ENCODE results near the gene PLA2G6. TPM values are rescaled to one million over a fixed set of nuclear protein-coding genes. Genes with fewer than 3 reads are reported as not detected.
A peak's percentile ranks its signal among the peaks of the same experiment; 100 is the strongest.

PLA2G6 gene
- total RNA-seq, 1 donor from 2014 or later: 35.8 TPM

DNA sequence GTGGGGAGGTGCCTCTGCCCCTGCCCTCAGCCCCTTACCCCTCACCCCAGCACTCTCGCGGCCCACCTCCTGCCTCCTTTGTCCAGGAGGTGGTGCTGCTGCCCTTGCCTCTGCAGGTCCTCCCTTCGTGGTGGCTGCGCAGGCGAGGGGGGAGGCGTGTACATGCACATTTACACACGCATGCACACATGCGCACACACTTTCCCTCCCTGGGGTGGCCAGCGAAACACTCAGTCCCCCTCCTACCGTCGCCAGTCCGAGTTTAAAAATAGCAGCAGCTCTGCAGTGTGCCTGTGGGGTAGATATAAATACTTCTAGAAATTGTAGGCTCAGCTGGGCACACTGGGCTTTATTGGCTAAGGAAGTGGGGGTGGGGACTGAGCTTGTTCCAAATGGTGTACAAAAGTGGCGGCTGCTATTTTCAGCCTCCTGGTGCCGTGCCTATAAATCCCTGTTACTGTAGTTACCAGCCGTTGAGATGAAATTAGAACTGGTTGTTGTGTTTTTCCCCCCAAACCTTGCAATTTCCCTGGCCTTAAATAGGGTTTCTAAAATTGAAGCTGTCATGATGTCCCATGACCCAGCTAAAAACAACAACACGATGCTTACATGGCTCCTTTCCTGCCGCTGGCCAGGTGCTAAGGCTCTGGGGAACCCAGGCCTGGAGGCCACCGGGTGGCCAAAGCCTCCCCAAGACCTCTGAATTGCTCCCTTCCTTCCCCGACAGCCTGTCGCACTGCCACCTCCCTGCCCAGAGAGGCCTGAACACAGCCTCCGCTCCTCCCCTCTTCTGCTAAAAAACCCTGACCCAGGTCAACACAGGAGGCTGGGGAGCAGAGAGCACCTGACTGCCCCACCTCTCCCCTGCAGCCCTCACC is 112.0 kb downstream of the PLA2G6 start:
- H3K27me3 ChIP-seq: no peaks in the 10 kb centered on the region
- peaks cover 0 to 50% of the 10 kb centered on the region in 2 donors for H3K36me3 ChIP-seq
- DNase-seq (ENCODE audit: extremely low spot score in 2 of 2): no peak
- H3K4me1 ChIP-seq: peaks cover 9% of the 10 kb centered on the region
- TF ChIP-seq POLR2AphosphoS5 (IDR thresholded peaks at IDR 0.05; ENCODE audit: insufficient read depth in 1 of 2, low read depth in 1 of 2): peak; percentile 56 to 67
- TF ChIP-seq POLR2A (IDR thresholded peaks at IDR 0.05): no peak
- TF ChIP-seq, protein P1, sequence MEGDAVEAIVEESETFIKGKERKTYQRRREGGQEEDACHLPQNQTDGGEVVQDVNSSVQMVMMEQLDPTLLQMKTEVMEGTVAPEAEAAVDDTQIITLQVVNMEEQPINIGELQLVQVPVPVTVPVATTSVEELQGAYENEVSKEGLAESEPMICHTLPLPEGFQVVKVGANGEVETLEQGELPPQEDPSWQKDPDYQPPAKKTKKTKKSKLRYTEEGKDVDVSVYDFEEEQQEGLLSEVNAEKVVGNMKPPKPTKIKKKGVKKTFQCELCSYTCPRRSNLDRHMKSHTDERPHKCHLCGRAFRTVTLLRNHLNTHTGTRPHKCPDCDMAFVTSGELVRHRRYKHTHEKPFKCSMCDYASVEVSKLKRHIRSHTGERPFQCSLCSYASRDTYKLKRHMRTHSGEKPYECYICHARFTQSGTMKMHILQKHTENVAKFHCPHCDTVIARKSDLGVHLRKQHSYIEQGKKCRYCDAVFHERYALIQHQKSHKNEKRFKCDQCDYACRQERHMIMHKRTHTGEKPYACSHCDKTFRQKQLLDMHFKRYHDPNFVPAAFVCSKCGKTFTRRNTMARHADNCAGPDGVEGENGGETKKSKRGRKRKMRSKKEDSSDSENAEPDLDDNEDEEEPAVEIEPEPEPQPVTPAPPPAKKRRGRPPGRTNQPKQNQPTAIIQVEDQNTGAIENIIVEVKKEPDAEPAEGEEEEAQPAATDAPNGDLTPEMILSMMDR (IDR thresholded peaks at IDR 0.05): peak in 1 of 3 experiments; percentile 12
- no peak overlapping the region for H3K4me3 ChIP-seq
- intact Hi-C loops (cut with DNase I): loop anchor here (10.0 kb wide), 1 partner anchor 115 kb away; the partner anchor contains the start of gene PLA2G6
- peak overlapping the region; percentile 85 for H3K27ac ChIP-seq
- H3K9me3 ChIP-seq: no peaks in the 10 kb centered on the region

DNA sequence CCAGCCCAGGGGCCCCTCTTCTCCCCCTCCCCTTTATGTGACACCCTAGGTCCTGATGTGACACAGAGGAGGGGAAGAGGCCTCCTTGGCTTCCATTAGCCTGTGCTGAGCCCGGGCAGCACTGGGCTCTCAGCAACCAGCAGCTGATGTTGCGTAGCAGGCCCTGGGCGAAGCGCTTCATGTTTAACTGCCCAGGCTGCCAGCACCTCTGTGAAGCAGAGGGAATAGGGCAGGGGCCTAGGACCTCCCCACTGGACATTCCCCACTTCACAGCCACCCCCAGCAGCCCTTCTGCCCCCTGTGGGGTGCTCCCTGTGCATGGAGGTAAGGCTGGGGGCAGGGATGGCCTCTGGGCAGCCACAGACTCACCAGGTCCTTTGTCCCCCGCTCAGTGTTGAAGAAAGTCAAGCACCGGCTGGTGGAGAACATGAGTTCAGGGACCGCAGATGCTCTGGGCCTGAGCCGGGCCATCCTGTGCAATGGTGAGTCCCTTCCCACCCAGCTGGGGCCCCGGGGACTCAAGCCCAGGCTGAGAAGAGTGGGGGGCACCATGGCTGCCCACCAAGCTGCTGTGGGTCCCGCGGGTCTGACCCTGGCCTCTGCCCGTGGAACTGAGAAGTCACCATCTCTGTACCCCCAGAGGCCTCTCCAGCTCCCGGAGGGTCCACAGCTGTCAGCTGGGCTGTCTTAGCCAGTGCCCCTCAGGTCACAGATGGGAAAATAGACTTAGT is 112.8 kb downstream of the PLA2G6 start:
- intact Hi-C loops (cut with DNase I): loop anchor here (10.0 kb wide), 1 partner anchor 116 kb away; the partner anchor contains the start of gene PLA2G6
- TF ChIP-seq POLR2A (IDR thresholded peaks at IDR 0.05): no peak
- TF ChIP-seq, protein P1 (IDR thresholded peaks at IDR 0.05): peak in 1 of 3 experiments; percentile 25
- no peak for TF ChIP-seq POLR2AphosphoS5 (IDR thresholded peaks at IDR 0.05; ENCODE audit: insufficient read depth in 1 of 2, low read depth in 1 of 2)
- peaks cover 9% of the 10 kb centered on the region for H3K4me1 ChIP-seq
- no peaks in the 10 kb centered on the region for H3K9me3 ChIP-seq
- peaks cover 0 to 44% of the 10 kb centered on the region in 2 donors for H3K36me3 ChIP-seq
- peak overlapping the region; percentile 85 for H3K27ac ChIP-seq
- no peaks in the 10 kb centered on the region for H3K27me3 ChIP-seq
- no peak for DNase-seq (ENCODE audit: extremely low spot score in 2 of 2)
- H3K4me3 ChIP-seq: no peak overlapping the region

DNA sequence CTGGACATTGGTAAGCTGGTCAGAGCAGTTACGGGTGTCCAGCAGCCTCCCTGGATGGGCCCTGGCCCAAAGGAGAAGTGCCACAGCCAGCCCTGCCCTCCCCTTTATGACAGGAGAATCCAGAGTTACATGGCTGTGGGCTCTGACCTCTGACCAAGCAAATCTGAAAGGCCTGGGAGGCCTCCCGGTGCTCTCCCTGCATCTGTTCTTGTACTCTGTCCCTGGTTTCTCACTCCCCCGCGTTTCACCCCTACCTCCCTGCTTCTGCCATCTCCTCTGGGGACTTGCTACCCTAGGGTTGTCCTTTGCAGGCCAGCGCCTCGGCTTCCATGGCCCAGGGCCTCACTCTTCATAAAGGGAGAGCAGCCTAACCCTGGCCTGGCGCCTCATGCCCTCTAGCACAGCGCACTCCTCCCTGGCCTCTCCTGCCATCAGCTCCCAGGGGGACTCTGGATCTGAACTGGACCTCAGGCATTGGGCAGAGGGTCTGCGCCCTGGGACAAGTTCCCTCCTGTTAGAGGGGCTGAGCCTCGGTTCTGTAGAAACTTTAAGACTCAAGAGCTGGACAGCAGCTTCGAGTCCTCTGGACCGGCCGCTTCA is 113.8 kb downstream of the PLA2G6 start:
- H3K27ac ChIP-seq: peak overlapping the region; percentile 85
- no peaks in the 10 kb centered on the region for H3K9me3 ChIP-seq
- intact Hi-C loops (cut with DNase I): loop anchor here (10.0 kb wide), 1 partner anchor 117 kb away; the partner anchor contains the start of gene PLA2G6
- peaks cover 9% of the 10 kb centered on the region for H3K4me1 ChIP-seq
- no peak overlapping the region for H3K4me3 ChIP-seq
- H3K36me3 ChIP-seq: peaks cover 0 to 36% of the 10 kb centered on the region in 2 donors
- no peaks in the 10 kb centered on the region for H3K27me3 ChIP-seq
- DNase-seq (ENCODE audit: extremely low spot score in 2 of 2): no peak
- TF ChIP-seq POLR2A (IDR thresholded peaks at IDR 0.05) (no peak), POLR2AphosphoS5 (IDR thresholded peaks at IDR 0.05; ENCODE audit: insufficient read depth in 1 of 2, low read depth in 1 of 2) (no peak)
- TF ChIP-seq, protein P1 (IDR thresholded peaks at IDR 0.05): no peak

DNA sequence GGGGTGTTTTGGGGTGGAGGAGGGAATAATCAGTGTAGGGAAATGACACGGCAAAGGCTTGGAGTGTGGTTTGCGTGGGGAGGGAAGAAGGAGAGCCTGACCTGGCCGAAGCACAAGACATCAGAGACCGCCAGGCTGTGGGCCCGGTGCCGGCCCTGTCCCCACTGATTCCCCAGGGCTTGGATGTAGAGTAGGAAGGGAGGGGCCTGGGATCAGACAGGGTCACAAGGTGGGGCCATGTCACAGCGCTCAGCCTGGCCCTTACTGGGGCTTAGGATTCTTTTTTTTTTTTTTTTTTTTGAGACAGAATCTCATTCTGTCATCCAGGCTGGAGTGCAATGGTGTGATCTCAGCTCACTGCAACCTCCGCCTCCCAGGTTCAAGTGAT is 114.6 kb downstream of the PLA2G6 start:
- no peak for DNase-seq (ENCODE audit: extremely low spot score in 2 of 2)
- peaks cover 9% of the 10 kb centered on the region for H3K4me1 ChIP-seq
- H3K36me3 ChIP-seq: peaks cover 0 to 33% of the 10 kb centered on the region in 2 donors
- no peaks in the 10 kb centered on the region for H3K27me3 ChIP-seq
- no peaks in the 10 kb centered on the region for H3K9me3 ChIP-seq
- TF ChIP-seq, protein P1 (IDR thresholded peaks at IDR 0.05): no peak
- no peak for TF ChIP-seq POLR2AphosphoS5 (IDR thresholded peaks at IDR 0.05; ENCODE audit: insufficient read depth in 1 of 2, low read depth in 1 of 2)
- TF ChIP-seq POLR2A (IDR thresholded peaks at IDR 0.05): no peak
- intact Hi-C loops (cut with DNase I): loop anchor here (10.0 kb wide), 1 partner anchor 118 kb away; the partner anchor contains the start of gene PLA2G6
- H3K4me3 ChIP-seq: no peak overlapping the region
- peak overlapping the region; percentile 85 for H3K27ac ChIP-seq
